Caki2 (cell line): ENCODE results near the gene GPC5. TPM values are rescaled to one million over a fixed set of nuclear protein-coding genes. Genes with fewer than 3 reads are reported as not detected.
"Not testable (repeated sequence)": the region's sequence is repeated elsewhere in the genome, so short reads cannot be mapped to it uniquely, and the experiment has no call there.

ENCODE experiments used
- DNase-seq: peaks from one replicate; pipeline ENCODE4 v3.0.0-alpha.2; 2015; ENCODE audit warnings: low read depth
- in situ Hi-C: cut with HindIII; loops from 2 replicates; pipeline ENCODE4 v1.10.0; 2016; ENCODE audit warnings: low sequenced_read_pairs, low pct_unique_long_range_greater_than_20kb, mixed read lengths
- total RNA-seq: library from RNA; depleted of rRNA; stranded (reverse); fragments of >200 nt; shearing (Covaris generic); gene quantifications from 2 replicates; pipeline ENCODE4 v1.2.3, GENCODE V29; 2014; ENCODE audit warnings: low replicate concordance

Gene GPC5
- total RNA-seq, 1 experiment from 2014 or later = not detected

GRCh38 chr13:91817250-91817649 is 418.8 kb downstream of the GPC5 start:
- DNase-seq = peak; percentile 2
- in situ Hi-C loops = no loop called here

DNA sequence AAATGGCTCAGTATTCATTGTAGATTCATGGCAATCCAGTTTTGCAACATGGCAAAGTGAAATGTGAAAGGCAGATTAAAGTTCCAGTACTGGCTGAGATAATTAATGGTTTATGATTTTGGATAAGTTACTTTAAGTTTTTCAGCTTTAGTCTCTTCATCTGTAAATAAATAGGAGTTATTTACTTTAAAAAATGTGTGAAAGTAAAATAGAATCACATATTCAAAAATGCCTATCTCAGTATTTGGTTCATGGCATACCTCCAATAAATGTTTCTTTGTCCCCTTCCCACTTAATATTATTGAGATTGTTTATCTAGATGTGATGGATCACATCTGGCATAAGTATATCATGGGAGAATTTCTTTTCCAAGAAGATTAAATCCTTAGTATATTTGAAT is 426.0 kb downstream of the GPC5 start:
- in situ Hi-C loops = no loop called here
- DNase-seq = no peak

DNA sequence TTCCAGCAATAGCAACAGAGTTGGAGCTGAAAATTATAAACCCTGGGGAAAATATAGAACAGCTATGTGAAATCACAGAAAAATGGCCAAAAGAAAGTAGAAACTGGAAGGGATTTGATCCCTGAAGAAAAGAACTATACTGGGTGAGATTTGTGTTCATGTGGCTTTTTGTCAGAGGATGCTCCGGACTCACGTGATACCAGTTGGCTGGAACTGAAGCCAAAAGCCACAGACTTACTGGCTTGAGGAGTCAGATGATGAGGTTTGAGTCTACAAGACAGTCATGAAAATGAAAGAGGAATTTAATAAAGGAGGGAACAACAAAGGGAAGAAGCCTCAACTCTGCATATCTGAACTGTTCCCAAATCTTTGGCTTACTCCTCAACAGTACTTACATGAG is 427.1 kb downstream of the GPC5 start:
- no peak for DNase-seq

GRCh38 chr13:91836553-91836952 is 438.1 kb downstream of the GPC5 start:
- in situ Hi-C loops = no loop called here

More for the DNA sequence above, 427.1 kb downstream of the GPC5 start:
- in situ Hi-C loops = no loop called here

DNA sequence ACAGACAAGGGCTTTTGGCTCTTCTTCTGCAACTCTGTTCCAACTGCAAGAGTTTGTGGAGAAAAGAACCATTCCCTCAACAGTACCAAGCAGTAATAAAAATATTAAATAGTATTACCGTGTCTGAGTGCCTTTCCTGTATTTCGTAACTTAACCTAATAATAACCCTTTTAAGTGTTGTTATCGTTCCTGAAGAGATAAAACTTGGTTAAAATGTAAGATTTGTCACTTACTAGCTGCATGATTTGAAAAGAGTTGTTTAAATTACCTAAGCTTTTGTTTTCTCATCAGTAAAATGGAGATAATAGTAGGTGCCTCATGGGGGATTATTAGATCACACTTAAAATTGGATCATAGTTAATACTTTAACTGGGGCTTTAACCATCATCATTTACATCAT is 447.2 kb downstream of the GPC5 start:
- DNase-seq = no peak
- in situ Hi-C loops = no loop called here

More at GRCh38 chr13:91836553-91836952, 438.1 kb downstream of the GPC5 start:
- no peak for DNase-seq

- no peak for DNase-seq
- in situ Hi-C loops = no loop called here
Observed at GRCh38 chr13:91863699-91864098, 465.3 kb downstream of the GPC5 start.

DNA sequence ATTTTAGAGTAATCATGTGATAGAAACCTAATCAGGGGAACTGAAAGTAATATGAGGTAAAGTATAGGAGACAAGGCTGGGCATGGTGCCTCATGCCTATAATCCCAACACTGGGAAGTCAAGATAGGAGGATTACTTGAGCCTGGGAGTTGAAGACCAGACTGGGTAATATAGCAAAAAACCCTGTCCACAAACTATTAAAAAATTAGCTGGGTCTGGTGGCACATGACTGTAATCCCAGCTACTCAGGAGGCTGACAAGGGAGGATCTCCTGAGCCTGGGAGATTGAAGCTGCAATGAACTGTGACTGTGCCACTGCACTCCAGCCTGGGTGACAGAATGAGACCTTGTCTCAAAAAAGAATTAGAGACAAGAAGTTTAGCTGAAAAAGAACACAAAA is 469.9 kb downstream of the GPC5 start:
- in situ Hi-C loops = no loop called here
- no peak for DNase-seq

GRCh38 chr13:91878491-91878890 is 480.1 kb downstream of the GPC5 start:
- DNase-seq = no peak
- in situ Hi-C loops = no loop called here

GRCh38 chr13:91879360-91879759 is 480.9 kb downstream of the GPC5 start:
- DNase-seq = no peak
- in situ Hi-C loops = no loop called here

DNA sequence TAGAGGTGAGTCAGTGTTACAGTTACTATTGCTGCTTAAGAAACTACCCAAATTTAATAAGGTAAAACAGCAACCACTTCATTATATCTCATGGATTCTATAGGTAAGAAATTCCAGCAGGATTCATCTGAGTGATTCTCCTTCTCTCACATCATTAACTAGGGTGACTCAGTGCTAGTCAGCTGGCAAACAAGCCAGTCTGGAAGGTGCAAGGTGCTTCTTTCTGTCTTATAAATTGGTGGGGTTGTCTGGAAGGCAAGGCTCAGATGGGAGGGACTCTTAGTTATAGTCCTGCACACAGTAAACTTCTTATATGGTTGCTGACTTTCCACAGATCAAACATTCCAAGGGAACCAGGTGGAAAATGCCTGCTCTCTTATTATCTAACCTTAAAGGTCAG is 484.5 kb downstream of the GPC5 start:
- in situ Hi-C loops = no loop called here
- DNase-seq = peak; percentile 50

DNA sequence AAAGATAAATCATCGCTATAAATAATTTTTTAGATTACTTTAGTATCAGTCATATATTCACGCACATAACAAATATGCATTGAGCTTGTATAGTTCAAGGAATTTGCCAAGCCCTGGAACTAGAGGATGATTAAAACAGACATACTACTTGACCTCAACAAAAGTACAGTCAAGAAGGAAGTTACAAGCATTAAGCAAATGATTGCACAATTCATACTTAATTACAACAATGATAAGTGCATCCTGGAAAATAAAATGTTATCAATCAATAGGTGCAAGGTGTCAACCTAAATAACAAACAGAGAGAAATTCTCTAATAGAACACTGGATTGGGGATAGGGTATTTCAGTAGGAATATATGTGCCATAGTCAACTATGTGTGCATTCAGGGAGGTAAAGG is 491.2 kb downstream of the GPC5 start:
- DNase-seq = no peak
- in situ Hi-C loops = no loop called here

DNA sequence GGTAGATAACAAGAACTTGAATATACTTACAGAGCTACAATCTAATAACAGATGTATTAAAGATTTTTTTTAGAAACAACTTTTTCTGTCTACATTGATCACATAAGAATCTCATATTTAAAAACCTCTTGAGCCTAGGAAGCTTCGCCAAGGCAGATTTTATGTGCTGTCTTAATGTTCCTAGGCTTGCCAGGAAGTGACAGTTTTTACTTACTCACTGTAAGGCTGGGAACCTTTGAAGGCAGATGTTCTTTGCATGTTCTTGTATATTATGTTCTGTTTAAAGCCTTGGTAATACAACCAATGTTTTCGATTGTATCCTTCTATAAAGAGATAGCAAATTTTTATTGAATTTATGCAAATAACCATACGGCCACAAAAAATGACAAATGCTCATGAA is 492.7 kb downstream of the GPC5 start:
- in situ Hi-C loops = no loop called here

GRCh38 chr13:91893040-91893439 is 494.6 kb downstream of the GPC5 start:
- DNase-seq = no peak
- in situ Hi-C loops = no loop called here

More for the DNA sequence above, 492.7 kb downstream of the GPC5 start:
- DNase-seq = no peak

- in situ Hi-C loops = no loop called here
Observed at GRCh38 chr13:91894316-91894715, 495.9 kb downstream of the GPC5 start.

DNA sequence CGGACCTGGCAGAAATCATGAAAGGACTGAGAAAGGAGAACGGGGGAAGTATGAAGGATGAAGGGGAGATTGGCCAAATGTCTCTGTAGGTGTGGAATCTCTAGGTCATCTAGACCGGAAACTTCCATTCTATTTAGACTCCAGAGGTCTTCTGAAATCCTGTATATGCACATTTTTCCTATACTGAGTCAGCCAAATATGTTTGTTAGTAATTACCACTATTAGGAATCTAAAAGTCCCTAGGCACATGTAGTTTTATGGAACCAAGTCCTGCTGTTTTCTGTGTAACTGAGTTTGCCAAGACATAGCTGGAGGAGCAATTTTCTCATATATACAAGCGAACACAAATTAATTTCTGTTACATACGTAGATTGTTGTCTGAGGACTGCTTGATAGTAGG is 498.1 kb downstream of the GPC5 start:
- no peak for DNase-seq
- in situ Hi-C loops = no loop called here

More at GRCh38 chr13:91894316-91894715, 495.9 kb downstream of the GPC5 start:
- no peak for DNase-seq

DNA sequence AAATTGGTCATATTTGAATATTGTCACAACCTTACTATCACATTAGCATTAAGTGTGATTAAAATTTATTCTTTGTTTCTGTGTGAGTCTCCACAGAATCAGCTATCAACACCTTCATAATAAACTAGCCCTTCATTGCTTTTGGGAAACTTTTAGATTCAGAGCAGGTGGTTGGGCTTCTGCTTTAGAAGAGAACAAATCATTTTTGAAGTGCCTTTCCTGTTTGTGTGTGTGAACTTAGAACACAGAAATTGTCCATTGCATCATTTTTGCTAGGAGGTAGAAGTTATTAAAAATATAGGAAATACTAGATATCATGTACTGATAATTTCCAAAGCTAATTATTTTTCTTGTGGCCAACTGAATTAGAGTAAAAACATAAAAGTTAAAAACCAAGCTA is 500.6 kb downstream of the GPC5 start:
- DNase-seq, in situ Hi-C loops: not testable (repeated sequence)

- no peak for DNase-seq
- in situ Hi-C loops = no loop called here
Observed at GRCh38 chr13:91902291-91902690, 503.9 kb downstream of the GPC5 start.

- DNase-seq = peak; percentile 33
- in situ Hi-C loops = no loop called here
Observed at GRCh38 chr13:91904005-91904404, 505.6 kb downstream of the GPC5 start.

DNA sequence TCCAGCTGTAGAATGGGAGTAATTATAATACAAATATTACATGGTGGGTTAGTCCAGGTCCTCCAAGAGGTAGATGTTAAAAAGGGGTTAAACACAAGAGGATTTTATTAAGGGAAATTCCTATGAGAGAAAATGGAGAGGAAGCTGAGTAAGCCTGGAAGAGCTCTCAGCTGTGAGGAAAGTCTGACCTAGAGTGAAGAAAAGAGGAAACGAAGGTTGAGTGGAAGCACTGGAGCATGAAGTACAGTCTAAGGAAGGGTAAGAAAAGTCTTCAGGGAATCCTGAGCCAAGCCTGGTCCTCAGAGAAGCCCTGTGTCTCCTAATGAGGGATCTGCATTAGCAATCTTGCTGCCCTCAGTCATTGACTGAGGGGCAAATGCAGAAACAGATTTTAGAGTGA is 506.2 kb downstream of the GPC5 start:
- in situ Hi-C loops = no loop called here
- DNase-seq = peak; percentile 9

DNA sequence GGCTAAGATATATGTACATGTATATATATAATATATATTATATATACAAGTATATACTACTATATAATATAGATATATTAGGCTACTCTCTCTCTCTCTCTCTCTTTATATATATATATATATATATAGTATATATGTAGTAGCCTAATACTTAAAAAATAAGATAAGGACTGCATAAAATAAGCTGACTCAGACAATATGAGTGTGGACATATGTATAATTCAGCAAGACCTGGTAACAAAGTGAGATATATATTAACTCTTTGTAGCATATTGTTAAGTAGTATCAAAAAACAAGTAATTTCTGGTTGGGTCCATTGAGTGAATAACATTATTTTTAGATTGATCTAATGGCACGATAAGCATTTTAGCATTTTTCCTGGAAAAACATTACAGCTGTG is 509.0 kb downstream of the GPC5 start:
- in situ Hi-C loops = no loop called here
- no peak for DNase-seq

DNA sequence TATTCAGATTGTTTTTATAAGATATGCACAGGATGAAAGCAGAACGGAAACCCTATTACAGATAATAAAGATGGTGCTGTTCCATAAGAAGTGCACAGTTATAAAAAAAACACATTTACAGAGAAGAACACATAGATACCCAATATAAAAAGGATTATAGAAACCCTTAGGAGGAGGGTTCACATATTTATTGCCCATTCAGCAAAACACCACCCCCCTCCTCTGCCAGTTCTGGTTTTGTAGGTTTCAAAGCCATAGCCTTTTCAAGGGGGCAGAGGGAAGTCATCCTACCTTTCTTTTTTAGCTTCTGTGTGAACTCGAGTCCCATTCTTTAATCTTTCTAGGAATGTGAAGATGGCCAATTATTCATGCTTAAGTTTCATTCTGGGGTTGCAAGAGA is 511.2 kb downstream of the GPC5 start:
- no peak for DNase-seq
- in situ Hi-C loops = no loop called here
